ENCODE measurements around the gene ZFAND3. TPM values are rescaled to one million over a fixed set of nuclear protein-coding genes. Genes with fewer than 3 reads are reported as not detected.

The ZFAND3 gene
- total and polyA plus RNA-seq, 9 donors, result 16.6 to 220 (median 51.9) TPM

GRCh38 chr6:38192011-38192410 is 372.5 kb downstream of the ZFAND3 start:
- intact Hi-C loops (cut with DNase I), result no loop called here
- Histone ChIP-seq H3K4me1 (ENCODE audit: insufficient read depth) (no peaks in the 10 kb centered on the region), H3K4me3 (no peak overlapping the region), H3K36me3 (no peaks in the 10 kb centered on the region), H3K9me3 (no peaks in the 10 kb centered on the region), H3K27ac (no peak overlapping the region), H3K27me3 (no peaks in the 10 kb centered on the region)
- no peak for TF ChIP-seq EP300 (IDR thresholded peaks at IDR 0.05)
- TF ChIP-seq, protein P1, sequence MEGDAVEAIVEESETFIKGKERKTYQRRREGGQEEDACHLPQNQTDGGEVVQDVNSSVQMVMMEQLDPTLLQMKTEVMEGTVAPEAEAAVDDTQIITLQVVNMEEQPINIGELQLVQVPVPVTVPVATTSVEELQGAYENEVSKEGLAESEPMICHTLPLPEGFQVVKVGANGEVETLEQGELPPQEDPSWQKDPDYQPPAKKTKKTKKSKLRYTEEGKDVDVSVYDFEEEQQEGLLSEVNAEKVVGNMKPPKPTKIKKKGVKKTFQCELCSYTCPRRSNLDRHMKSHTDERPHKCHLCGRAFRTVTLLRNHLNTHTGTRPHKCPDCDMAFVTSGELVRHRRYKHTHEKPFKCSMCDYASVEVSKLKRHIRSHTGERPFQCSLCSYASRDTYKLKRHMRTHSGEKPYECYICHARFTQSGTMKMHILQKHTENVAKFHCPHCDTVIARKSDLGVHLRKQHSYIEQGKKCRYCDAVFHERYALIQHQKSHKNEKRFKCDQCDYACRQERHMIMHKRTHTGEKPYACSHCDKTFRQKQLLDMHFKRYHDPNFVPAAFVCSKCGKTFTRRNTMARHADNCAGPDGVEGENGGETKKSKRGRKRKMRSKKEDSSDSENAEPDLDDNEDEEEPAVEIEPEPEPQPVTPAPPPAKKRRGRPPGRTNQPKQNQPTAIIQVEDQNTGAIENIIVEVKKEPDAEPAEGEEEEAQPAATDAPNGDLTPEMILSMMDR (IDR thresholded peaks at IDR 0.05), result no peak
- no peak for TF ChIP-seq POLR2A (IDR thresholded peaks at IDR 0.05)
- WGBS, 3 donors, result 87 to 93% (median 91%) methylated on average over 9 of the region's 9 CpGs
- DNase-seq, result no peak

DNA sequence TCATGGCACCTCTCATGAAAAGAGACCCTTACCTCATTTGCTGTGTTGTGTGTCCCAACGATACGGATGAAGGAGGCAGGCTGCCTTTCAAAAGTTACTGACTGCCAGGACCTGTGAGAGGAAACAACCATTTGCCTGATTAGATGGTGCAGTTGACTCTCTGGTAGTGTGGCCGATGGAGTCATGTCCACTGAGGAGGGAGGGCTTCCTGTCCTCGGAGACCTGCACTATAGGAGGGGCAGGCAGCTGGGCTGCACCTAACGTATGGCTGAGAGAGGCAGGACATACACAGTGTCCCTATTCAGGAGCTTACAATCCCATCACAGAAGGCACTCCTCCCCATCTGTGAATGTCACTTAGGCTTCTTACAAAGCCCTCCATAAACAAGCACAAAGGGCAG is 373.0 kb downstream of the ZFAND3 start:
- no peaks in the 10 kb centered on the region for H3K27me3 ChIP-seq

DNA sequence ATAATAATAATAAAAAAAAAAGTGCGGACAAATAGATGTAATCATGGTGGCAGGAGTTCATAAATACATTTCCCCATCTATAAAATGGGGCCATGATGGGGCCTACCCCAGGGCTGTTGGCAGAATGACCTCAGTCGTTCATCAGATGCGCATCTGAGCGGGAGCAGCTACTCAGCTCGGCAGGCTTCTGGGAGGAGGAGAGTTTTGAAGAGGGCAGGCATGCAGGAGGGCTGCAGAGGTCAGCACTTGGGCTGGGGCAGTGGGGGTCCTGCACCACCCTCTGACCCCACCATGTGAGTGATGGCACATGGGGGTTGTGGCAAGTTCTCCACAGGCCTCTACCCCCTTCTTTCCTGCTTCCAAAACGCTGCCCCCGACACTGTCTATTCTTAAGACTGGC is 373.5 kb downstream of the ZFAND3 start:
- Histone ChIP-seq H3K4me3 (no peak overlapping the region), H3K27ac (no peak overlapping the region), H3K9me3 (no peaks in the 10 kb centered on the region), H3K27me3 (no peaks in the 10 kb centered on the region), H3K36me3 (no peaks in the 10 kb centered on the region), H3K4me1 (ENCODE audit: insufficient read depth) (no peaks in the 10 kb centered on the region)
- DNase-seq, result no peak
- WGBS, 3 donors, result 86 to 95% (median 90%) methylated on average over 7 of the region's 7 CpGs
- intact Hi-C loops (cut with DNase I), result no loop called here
- TF ChIP-seq EP300 (IDR thresholded peaks at IDR 0.05), result no peak
- no peak for TF ChIP-seq POLR2A (IDR thresholded peaks at IDR 0.05)

More for the DNA sequence above, 373.0 kb downstream of the ZFAND3 start:
- no peaks in the 10 kb centered on the region for H3K4me1 ChIP-seq (ENCODE audit: insufficient read depth)
- H3K36me3 ChIP-seq, result no peaks in the 10 kb centered on the region
- H3K27ac ChIP-seq, result no peak overlapping the region
- no peaks in the 10 kb centered on the region for H3K9me3 ChIP-seq
- no peak for TF ChIP-seq POLR2A (IDR thresholded peaks at IDR 0.05)
- TF ChIP-seq EP300 (IDR thresholded peaks at IDR 0.05), result no peak
- TF ChIP-seq, protein P1 (IDR thresholded peaks at IDR 0.05), result no peak
- intact Hi-C loops (cut with DNase I), result no loop called here
- WGBS, 3 donors, result 78 to 85% (median 85%) methylated on average over 5 of the region's 5 CpGs
- DNase-seq, result no peak
- H3K4me3 ChIP-seq, result no peak overlapping the region

DNA sequence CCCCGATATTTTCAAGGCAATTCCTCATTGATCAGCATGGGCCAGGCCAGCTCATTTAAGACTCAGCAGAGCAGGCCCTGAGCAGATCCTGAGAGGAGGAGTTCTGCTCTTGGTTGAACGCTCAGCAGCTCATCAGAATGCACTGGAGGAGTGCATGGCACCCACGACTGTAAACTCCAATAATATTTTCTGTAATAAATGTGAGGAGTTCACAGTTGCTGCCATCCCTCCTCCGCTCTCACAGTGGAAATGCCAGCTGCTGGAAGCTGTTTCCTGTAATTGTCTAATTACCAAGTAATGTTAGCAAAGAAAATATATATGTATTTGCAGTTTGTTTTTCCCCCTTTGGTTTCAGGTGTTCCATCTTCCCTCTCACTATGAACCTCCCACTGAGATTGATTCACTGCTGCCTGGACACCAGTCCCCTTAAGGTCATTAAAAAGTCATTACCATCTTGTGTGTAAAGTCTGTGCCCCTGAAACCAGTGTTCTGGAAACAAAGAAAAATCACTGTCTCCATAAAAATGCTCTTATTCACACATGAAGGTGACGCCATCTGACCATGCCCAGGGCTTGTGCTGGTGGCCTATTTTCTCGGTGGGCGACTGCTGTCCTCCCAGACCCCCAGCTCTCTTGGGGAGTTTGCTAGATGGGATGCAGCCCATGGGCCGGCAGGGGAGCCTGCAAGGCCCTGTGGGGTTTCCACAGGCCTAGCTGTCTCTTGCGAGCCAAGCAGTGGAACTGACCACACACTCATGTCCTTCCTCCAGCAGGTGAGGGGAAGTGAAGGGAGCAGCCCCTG is 374.2 kb downstream of the ZFAND3 start:
- TF ChIP-seq EP300 (IDR thresholded peaks at IDR 0.05) (no peak), POLR2A (IDR thresholded peaks at IDR 0.05) (no peak)
- TF ChIP-seq, protein P1 (IDR thresholded peaks at IDR 0.05), result no peak
- no peak overlapping the region for H3K4me3 ChIP-seq
- no peaks in the 10 kb centered on the region for H3K36me3 ChIP-seq
- no peak overlapping the region for H3K27ac ChIP-seq
- DNase-seq, result no peak
- intact Hi-C loops (cut with DNase I), result no loop called here
- WGBS, 3 donors, result 73 to 81% (median 78%) methylated on average over 9 of the region's 9 CpGs
- H3K4me1 ChIP-seq (ENCODE audit: insufficient read depth), result no peaks in the 10 kb centered on the region
- no peaks in the 10 kb centered on the region for H3K9me3 ChIP-seq
- no peaks in the 10 kb centered on the region for H3K27me3 ChIP-seq

GRCh38 chr6:38194282-38194572 is 374.7 kb downstream of the ZFAND3 start:
- 96 to 100% (median 98%) methylated on average over 2 of the region's 2 CpGs for WGBS, 3 donors
- no peak for DNase-seq

More at GRCh38 chr6:38194282-38194572, 374.7 kb downstream of the ZFAND3 start:
- no peak overlapping the region for H3K27ac ChIP-seq
- TF ChIP-seq, protein P1 (IDR thresholded peaks at IDR 0.05), result no peak
- TF ChIP-seq EP300 (IDR thresholded peaks at IDR 0.05) (no peak), POLR2A (IDR thresholded peaks at IDR 0.05) (no peak)
- no peak overlapping the region for H3K4me3 ChIP-seq
- H3K4me1 ChIP-seq (ENCODE audit: insufficient read depth), result no peaks in the 10 kb centered on the region
- H3K27me3 ChIP-seq, result no peaks in the 10 kb centered on the region
- intact Hi-C loops (cut with DNase I), result no loop called here
- H3K9me3 ChIP-seq, result no peaks in the 10 kb centered on the region
- no peaks in the 10 kb centered on the region for H3K36me3 ChIP-seq
